BJ (cell line): ENCODE results near the gene FCN1. TPM values are rescaled to one million over a fixed set of nuclear protein-coding genes. Genes with fewer than 3 reads are reported as not detected.

ENCODE experiments used
- CTCF ChIA-PET: fragments of 350-600 bp; formaldehyde crosslinking; extraction: SDS; loops from one replicate; lab custom pipeline; 2021; ENCODE audit warnings: antibody characterized with exemption, inconsistent platforms; lab: Yijun Ruan, JAX
- POLR2A ChIA-PET: fragments of 300-600 bp; sonication (Branson Sonifier 250); formaldehyde crosslinking; extraction: SDS; loops from one replicate; lab custom pipeline; 2021; ENCODE audit warnings: antibody characterized with exemption; lab: Charles Lee
- DNase-seq: peaks from one replicate; pipeline ENCODE4 v3.0.0-alpha.2; 2011; ENCODE audit warnings: low read depth
- H3K27me3 ChIP-seq: 2 replicates; pipeline ENCODE4 v1.6.0; 2011; ENCODE audit warnings: low read length; ENCODE audit not compliant: control insufficient read depth, insufficient read depth
- H3K36me3 ChIP-seq: 2 replicates; pipeline ENCODE4 v1.5.1; 2011; ENCODE audit warnings: low read length; ENCODE audit not compliant: control insufficient read depth, insufficient read depth
- H3K4me3 ChIP-seq: 2 replicates; pipeline ENCODE4 v1.5.1; 2011; ENCODE audit warnings: low read depth, mild to moderate bottlenecking, control low read depth, low read length
- CTCF ChIP-seq: IDR thresholded peaks from 2 replicates; pipeline ENCODE4 v1.5.1; 2011; ENCODE audit warnings: low read depth, mild to moderate bottlenecking, control low read depth, inconsistent platforms, low read length, moderate library complexity; ENCODE audit not compliant: insufficient read depth
- polyA plus RNA-seq: library from polyadenylated mRNA; depleted of rRNA; stranded (reverse); fragments of >200 nt; gene quantifications from 2 replicates; pipeline ENCODE4 v1.2.3, GENCODE V29; 2011

FCN1 gene
- polyA plus RNA-seq, 1 experiment, result not detected

GRCh38 chr9:134890155-134890495 is 27.6 kb downstream of the FCN1 start:
- Histone ChIP-seq H3K4me3 (no peak overlapping the region), H3K36me3 (no peaks in the 10 kb centered on the region), H3K27me3 (peaks cover 13% of the 10 kb centered on the region)
- ChIA-PET POLR2A (no interaction called here), CTCF (no interaction called here)
- DNase-seq, result no peak
- no peak for TF ChIP-seq CTCF

- Histone ChIP-seq H3K4me3 (no peak overlapping the region), H3K27me3 (peaks cover 13% of the 10 kb centered on the region), H3K36me3 (no peaks in the 10 kb centered on the region)
- ChIA-PET POLR2A (no interaction called here), CTCF (no interaction called here)
- no peak for TF ChIP-seq CTCF
- no peak for DNase-seq
Measured at GRCh38 chr9:134889386-134890154, 28.1 kb downstream of the FCN1 start.

GRCh38 chr9:134888603-134889190 is 29.0 kb downstream of the FCN1 start:
- no peak for DNase-seq
- no peak overlapping the region for H3K4me3 ChIP-seq
- H3K36me3 ChIP-seq, result no peaks in the 10 kb centered on the region
- no peak for TF ChIP-seq CTCF
- H3K27me3 ChIP-seq, result peaks cover 13% of the 10 kb centered on the region
- ChIA-PET POLR2A (no interaction called here), CTCF (no interaction called here)

GRCh38 chr9:134887686-134888602 is 29.8 kb downstream of the FCN1 start:
- Histone ChIP-seq H3K4me3 (no peak overlapping the region), H3K27me3 (peaks cover 11% of the 10 kb centered on the region), H3K36me3 (no peaks in the 10 kb centered on the region)
- no peak for TF ChIP-seq CTCF
- no peak for DNase-seq
- CTCF ChIA-PET, result no interaction called here
- POLR2A ChIA-PET, result no interaction called here

GRCh38 chr9:134887219-134887618 is 30.5 kb downstream of the FCN1 start:
- TF ChIP-seq CTCF, result no peak
- no peaks in the 10 kb centered on the region for H3K36me3 ChIP-seq
- CTCF ChIA-PET, result no interaction called here
- no peak overlapping the region for H3K4me3 ChIP-seq
- POLR2A ChIA-PET, result no interaction called here
- DNase-seq, result no peak
- peaks cover 9% of the 10 kb centered on the region for H3K27me3 ChIP-seq
